ENCODE data around the gene SLC12A3.
A peak's percentile ranks its signal among the peaks of the same experiment; 100 is the strongest.

SLC12A3 gene, protein sequence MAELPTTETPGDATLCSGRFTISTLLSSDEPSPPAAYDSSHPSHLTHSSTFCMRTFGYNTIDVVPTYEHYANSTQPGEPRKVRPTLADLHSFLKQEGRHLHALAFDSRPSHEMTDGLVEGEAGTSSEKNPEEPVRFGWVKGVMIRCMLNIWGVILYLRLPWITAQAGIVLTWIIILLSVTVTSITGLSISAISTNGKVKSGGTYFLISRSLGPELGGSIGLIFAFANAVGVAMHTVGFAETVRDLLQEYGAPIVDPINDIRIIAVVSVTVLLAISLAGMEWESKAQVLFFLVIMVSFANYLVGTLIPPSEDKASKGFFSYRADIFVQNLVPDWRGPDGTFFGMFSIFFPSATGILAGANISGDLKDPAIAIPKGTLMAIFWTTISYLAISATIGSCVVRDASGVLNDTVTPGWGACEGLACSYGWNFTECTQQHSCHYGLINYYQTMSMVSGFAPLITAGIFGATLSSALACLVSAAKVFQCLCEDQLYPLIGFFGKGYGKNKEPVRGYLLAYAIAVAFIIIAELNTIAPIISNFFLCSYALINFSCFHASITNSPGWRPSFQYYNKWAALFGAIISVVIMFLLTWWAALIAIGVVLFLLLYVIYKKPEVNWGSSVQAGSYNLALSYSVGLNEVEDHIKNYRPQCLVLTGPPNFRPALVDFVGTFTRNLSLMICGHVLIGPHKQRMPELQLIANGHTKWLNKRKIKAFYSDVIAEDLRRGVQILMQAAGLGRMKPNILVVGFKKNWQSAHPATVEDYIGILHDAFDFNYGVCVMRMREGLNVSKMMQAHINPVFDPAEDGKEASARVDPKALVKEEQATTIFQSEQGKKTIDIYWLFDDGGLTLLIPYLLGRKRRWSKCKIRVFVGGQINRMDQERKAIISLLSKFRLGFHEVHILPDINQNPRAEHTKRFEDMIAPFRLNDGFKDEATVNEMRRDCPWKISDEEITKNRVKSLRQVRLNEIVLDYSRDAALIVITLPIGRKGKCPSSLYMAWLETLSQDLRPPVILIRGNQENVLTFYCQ

DNA sequence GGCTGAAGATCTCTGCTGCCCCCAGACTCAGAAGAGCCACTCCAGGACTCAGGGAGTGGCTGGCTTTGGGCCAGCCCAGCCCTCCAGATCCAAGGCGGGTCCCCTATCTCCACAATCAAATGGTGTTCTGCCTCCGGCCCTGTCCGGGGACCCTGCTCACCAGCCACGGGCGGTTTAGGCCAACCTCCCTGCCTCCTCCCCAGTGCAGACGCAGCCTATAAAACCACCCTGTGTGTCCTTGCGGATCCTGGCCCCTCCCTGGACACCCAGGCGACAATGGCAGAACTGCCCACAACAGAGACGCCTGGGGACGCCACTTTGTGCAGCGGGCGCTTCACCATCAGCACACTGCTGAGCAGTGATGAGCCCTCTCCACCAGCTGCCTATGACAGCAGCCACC is at the start of gene SLC12A3:
SLC12A3 (plus strand) TSS at position 248 of the 400 bp plus-strand sequence; CDS start at position 277, 29 bp downstream.
- ChIA-PET POLR2A (no interaction called here), CTCF (no interaction called here)
- TF ChIP-seq L3MBTL2 (conservative IDR thresholded peaks at IDR 0.05) = no peak
- TF ChIP-seq TARDBP (IDR thresholded peaks at IDR 0.05) = no peak
- no peak for TF ChIP-seq CTBP1 (IDR thresholded peaks at IDR 0.05; ENCODE audit: borderline replicate concordance)
- no peak for TF ChIP-seq FOXM1 (IDR thresholded peaks at IDR 0.05; ENCODE audit: borderline replicate concordance)
- TF ChIP-seq BHLHE40 (IDR thresholded peaks at IDR 0.05; ENCODE audit: borderline replicate concordance) = no peak
- TF ChIP-seq LEF1 (IDR thresholded peaks at IDR 0.05; ENCODE audit: borderline replicate concordance) = no peak
- TF ChIP-seq FOXK2 (IDR thresholded peaks at IDR 0.05) = no peak
- no peak for TF ChIP-seq ELF4 (IDR thresholded peaks at IDR 0.05)
- TF ChIP-seq ZNF384 (IDR thresholded peaks at IDR 0.05) = no peak
- TF ChIP-seq ARNT (IDR thresholded peaks at IDR 0.05) = no peak
- no peak for TF ChIP-seq NFRKB (IDR thresholded peaks at IDR 0.05)
- no peak for DNase-seq (ENCODE audit: extremely low spot score)

DNA sequence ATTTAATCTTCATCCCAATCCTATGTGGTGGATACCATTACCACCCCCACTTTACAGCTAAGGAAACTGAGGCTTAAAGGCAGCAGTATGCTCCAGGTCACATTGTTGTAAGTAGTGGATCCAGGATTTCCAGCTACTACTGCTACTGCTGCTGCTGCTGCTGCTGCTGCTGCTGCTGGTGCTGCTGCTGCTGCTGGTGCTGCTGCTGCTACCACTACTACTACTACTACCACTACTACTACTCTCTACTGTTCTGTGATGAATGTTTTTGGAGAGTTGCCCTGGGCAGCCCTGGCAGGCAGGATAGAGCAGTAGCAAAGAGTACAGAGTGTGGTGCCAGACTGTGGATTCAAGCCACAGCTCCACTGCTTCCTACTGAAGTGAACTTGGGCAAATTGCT is 49.3 kb upstream of the SLC12A3 start:
- no peak for TF ChIP-seq TARDBP (IDR thresholded peaks at IDR 0.05)
- TF ChIP-seq SP1 (IDR thresholded peaks at IDR 0.05) = no peak
- no peak for TF ChIP-seq CTBP1 (IDR thresholded peaks at IDR 0.05; ENCODE audit: borderline replicate concordance)
- no peak for TF ChIP-seq ELF4 (IDR thresholded peaks at IDR 0.05)
- TF ChIP-seq L3MBTL2 (conservative IDR thresholded peaks at IDR 0.05) = no peak
- no peak for TF ChIP-seq NFRKB (IDR thresholded peaks at IDR 0.05)
- no peak for TF ChIP-seq HDGF (IDR thresholded peaks at IDR 0.05; ENCODE audit: borderline replicate concordance)
- TF ChIP-seq FOXA1 (IDR thresholded peaks at IDR 0.05) = no peak
- no peak for TF ChIP-seq FOXM1 (IDR thresholded peaks at IDR 0.05; ENCODE audit: borderline replicate concordance)
- TF ChIP-seq LEF1 (IDR thresholded peaks at IDR 0.05; ENCODE audit: borderline replicate concordance) = no peak
- DNase-seq (ENCODE audit: extremely low spot score) = no peak
- ChIA-PET CTCF (no interaction called here), POLR2A (no interaction called here)

DNA sequence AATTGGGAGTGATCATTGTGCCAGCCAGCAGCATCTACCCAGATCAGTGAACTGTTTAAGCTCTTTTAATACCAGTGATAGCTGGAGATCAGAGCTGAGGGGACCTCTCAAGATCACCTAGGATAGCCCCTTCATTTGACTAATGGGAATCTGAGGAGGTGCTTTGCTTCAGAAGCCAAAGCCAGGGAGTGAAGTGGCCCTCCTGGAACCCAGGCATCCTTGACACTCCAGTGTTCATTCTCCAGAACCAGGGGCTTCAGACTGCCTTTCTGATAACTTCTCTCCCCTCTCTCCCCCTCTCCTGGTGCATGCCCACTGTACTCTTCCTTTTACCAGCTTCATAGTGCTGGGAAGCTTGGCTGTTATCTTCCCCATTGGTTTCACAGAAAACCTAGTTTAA is 48.0 kb upstream of the SLC12A3 start:
- CTCF ChIA-PET = no interaction called here
- no peak for DNase-seq (ENCODE audit: extremely low spot score)
- POLR2A ChIA-PET = no interaction called here
- TF ChIP-seq ARNT (IDR thresholded peaks at IDR 0.05) = no peak

DNA sequence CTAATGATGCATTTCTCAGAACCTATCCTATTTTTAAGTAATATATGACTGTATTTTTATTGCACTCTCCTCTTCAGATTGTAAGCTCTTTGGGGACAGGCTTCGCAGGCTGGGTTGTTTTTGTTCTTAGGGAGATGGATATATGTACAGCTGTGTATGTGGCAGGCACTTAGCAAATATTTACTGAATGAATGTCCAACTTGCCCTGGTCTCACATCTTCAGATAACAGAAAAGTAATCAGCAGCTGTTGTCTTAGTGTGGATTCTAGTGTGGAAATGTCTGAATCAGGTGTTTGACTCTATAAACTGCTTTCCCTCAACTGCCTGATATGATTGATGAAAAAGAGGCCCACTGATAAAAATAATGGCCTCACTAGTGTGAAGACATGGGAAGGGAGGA is 47.1 kb upstream of the SLC12A3 start:
- TF ChIP-seq SP1 (IDR thresholded peaks at IDR 0.05) (no peak), LEF1 (IDR thresholded peaks at IDR 0.05; ENCODE audit: borderline replicate concordance) (no peak), SUZ12 (IDR thresholded peaks at IDR 0.05) (no peak), TARDBP (IDR thresholded peaks at IDR 0.05) (no peak), ZNF384 (IDR thresholded peaks at IDR 0.05) (no peak), FOXM1 (IDR thresholded peaks at IDR 0.05; ENCODE audit: borderline replicate concordance) (no peak), FOXA1 (IDR thresholded peaks at IDR 0.05) (no peak), NFRKB (IDR thresholded peaks at IDR 0.05) (no peak), ELF4 (IDR thresholded peaks at IDR 0.05) (no peak)
- ChIA-PET CTCF (no interaction called here), POLR2A (no interaction called here)
- no peak for DNase-seq (ENCODE audit: extremely low spot score)

DNA sequence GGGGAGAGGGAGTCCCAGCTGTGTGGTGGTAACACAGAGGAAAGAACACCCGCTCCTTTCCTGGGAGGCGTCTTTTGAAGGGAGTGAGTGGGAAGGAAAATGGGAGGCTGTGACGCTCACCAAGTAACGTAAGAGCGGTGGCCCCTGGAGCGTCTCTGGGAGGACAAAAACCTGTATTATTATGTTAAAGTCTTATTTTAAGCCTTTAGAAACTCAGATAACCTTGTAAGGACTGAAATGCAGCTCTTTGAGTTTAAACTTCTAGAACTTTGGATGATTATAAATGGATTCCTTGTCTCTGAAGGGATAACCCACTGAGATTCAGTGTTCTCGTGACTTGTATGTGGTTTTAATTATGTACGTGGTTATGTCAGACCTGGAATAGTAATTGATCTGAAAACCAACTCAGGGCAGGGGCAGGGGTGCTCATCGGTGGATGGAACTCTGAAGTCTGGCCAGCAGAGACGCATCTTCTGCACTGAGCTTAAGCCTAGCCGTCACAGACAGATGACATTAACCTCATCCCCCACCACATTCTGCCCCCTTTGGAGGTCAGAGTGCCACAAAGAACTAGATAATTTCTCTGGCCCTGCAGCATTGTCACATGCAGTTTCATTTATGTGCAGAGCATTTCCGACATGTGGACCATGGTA is 41.8 kb upstream of the SLC12A3 start:
- POLR2A ChIA-PET = no interaction called here
- TF ChIP-seq L3MBTL2 (conservative IDR thresholded peaks at IDR 0.05) = no peak
- TF ChIP-seq, protein P1, sequence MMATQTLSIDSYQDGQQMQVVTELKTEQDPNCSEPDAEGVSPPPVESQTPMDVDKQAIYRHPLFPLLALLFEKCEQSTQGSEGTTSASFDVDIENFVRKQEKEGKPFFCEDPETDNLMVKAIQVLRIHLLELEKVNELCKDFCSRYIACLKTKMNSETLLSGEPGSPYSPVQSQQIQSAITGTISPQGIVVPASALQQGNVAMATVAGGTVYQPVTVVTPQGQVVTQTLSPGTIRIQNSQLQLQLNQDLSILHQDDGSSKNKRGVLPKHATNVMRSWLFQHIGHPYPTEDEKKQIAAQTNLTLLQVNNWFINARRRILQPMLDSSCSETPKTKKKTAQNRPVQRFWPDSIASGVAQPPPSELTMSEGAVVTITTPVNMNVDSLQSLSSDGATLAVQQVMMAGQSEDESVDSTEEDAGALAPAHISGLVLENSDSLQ (IDR thresholded peaks at IDR 0.05) = no peak
- TF ChIP-seq ZNF384 (IDR thresholded peaks at IDR 0.05) = no peak
- no peak for TF ChIP-seq ARNT (IDR thresholded peaks at IDR 0.05)
- no peak for TF ChIP-seq LEF1 (IDR thresholded peaks at IDR 0.05; ENCODE audit: borderline replicate concordance)
- TF ChIP-seq HDGF (IDR thresholded peaks at IDR 0.05; ENCODE audit: borderline replicate concordance) = no peak
- TF ChIP-seq ELF4 (IDR thresholded peaks at IDR 0.05) = no peak
- TF ChIP-seq FOXK2 (IDR thresholded peaks at IDR 0.05) = no peak
- TF ChIP-seq FOXA1 (IDR thresholded peaks at IDR 0.05) = no peak
- no peak for TF ChIP-seq CTBP1 (IDR thresholded peaks at IDR 0.05; ENCODE audit: borderline replicate concordance)
- no peak for TF ChIP-seq NFRKB (IDR thresholded peaks at IDR 0.05)
- no peak for TF ChIP-seq FOXM1 (IDR thresholded peaks at IDR 0.05; ENCODE audit: borderline replicate concordance)
- TF ChIP-seq BHLHE40 (IDR thresholded peaks at IDR 0.05; ENCODE audit: borderline replicate concordance) = no peak
- TF ChIP-seq TARDBP (IDR thresholded peaks at IDR 0.05) = no peak
- TF ChIP-seq SUZ12 (IDR thresholded peaks at IDR 0.05) = no peak
- no peak for TF ChIP-seq SP1 (IDR thresholded peaks at IDR 0.05)
- no peak for DNase-seq (ENCODE audit: extremely low spot score)
- CTCF ChIA-PET = no interaction called here

DNA sequence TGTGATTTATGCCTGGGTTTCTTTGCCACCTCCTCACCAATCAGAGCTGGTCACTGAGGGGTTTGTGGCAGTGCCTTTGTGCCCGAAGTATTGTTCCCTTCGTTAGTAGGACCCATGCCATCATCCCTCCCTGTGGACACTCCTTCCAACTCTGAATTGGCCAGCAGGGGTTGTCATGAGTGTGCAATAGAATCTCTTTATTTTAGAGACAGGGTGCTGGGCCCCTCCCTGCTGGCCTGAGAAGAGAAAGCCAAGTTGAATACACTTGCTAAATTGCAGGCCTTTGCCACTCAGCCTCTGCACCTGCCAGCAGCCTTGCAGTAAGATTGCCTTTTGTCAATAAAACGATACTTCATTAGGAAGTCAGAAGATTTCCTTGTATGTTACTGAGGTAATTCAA is 40.7 kb upstream of the SLC12A3 start:
- POLR2A ChIA-PET = no interaction called here
- CTCF ChIA-PET = no interaction called here
- DNase-seq (ENCODE audit: extremely low spot score) = peak; percentile 16
- TF ChIP-seq SUZ12 (IDR thresholded peaks at IDR 0.05) = no peak
- TF ChIP-seq HDGF (IDR thresholded peaks at IDR 0.05; ENCODE audit: borderline replicate concordance) = no peak
- no peak for TF ChIP-seq NFRKB (IDR thresholded peaks at IDR 0.05)
- TF ChIP-seq LEF1 (IDR thresholded peaks at IDR 0.05; ENCODE audit: borderline replicate concordance) = no peak
- no peak for TF ChIP-seq FOXA1 (IDR thresholded peaks at IDR 0.05)
- no peak for TF ChIP-seq FOXK2 (IDR thresholded peaks at IDR 0.05)
- no peak for TF ChIP-seq CTBP1 (IDR thresholded peaks at IDR 0.05; ENCODE audit: borderline replicate concordance)
- TF ChIP-seq BHLHE40 (IDR thresholded peaks at IDR 0.05; ENCODE audit: borderline replicate concordance) = no peak
